ENCODE measurements around the gene INAVA. TPM values are rescaled to one million over a fixed set of nuclear protein-coding genes. Genes with fewer than 3 reads are reported as not detected.
"Not testable (repeated sequence)": the region's sequence is repeated elsewhere in the genome, so short reads cannot be mapped to it uniquely, and the experiment has no call there.

Gene INAVA
- total RNA-seq, 1 donor from 2014 or later = 185 TPM

- TF ChIP-seq CTCF (IDR thresholded peaks at IDR 0.05; ENCODE audit: insufficient read depth, low read length, poor library complexity, severe bottlenecking) = no peak
- Histone ChIP-seq H3K4me3 (ENCODE audit: low read depth, low read length) (no peak overlapping the region), H3K27me3 (ENCODE audit: control insufficient read depth, insufficient read depth, low read length) (no peaks in the 10 kb centered on the region), H3K36me3 (ENCODE audit: control insufficient read depth, insufficient read depth, low read length) (no peaks in the 10 kb centered on the region)
- no peak for DNase-seq (ENCODE audit: low read depth)
These were observed 56.3 kb downstream of the INAVA start for GRCh38 chr1:200951016-200951415.

GRCh38 chr1:200954434-200954833 lies 59.7 kb downstream of the INAVA start:
- Histone ChIP-seq H3K36me3 (ENCODE audit: control insufficient read depth, insufficient read depth, low read length) (no peaks in the 10 kb centered on the region), H3K4me3 (ENCODE audit: low read depth, low read length) (no peak overlapping the region), H3K27me3 (ENCODE audit: control insufficient read depth, insufficient read depth, low read length) (no peaks in the 10 kb centered on the region)
- no peak for DNase-seq (ENCODE audit: low read depth)
- no peak for TF ChIP-seq CTCF (IDR thresholded peaks at IDR 0.05; ENCODE audit: insufficient read depth, low read length, poor library complexity, severe bottlenecking)

- Histone ChIP-seq H3K4me3 (ENCODE audit: low read depth, low read length) (no peak overlapping the region), H3K27me3 (ENCODE audit: control insufficient read depth, insufficient read depth, low read length) (no peaks in the 10 kb centered on the region), H3K36me3 (ENCODE audit: control insufficient read depth, insufficient read depth, low read length) (no peaks in the 10 kb centered on the region)
- TF ChIP-seq CTCF (IDR thresholded peaks at IDR 0.05; ENCODE audit: insufficient read depth, low read length, poor library complexity, severe bottlenecking) = no peak
- DNase-seq (ENCODE audit: low read depth) = no peak
These were observed 63.9 kb downstream of the INAVA start for GRCh38 chr1:200958597-200958996.

- Histone ChIP-seq H3K4me3 (ENCODE audit: low read depth, low read length) (no peak overlapping the region), H3K27me3 (ENCODE audit: control insufficient read depth, insufficient read depth, low read length) (no peaks in the 10 kb centered on the region), H3K36me3 (ENCODE audit: control insufficient read depth, insufficient read depth, low read length) (no peaks in the 10 kb centered on the region)
- no peak for DNase-seq (ENCODE audit: low read depth)
- no peak for TF ChIP-seq CTCF (IDR thresholded peaks at IDR 0.05; ENCODE audit: insufficient read depth, low read length, poor library complexity, severe bottlenecking)
These were observed 64.8 kb downstream of the INAVA start for GRCh38 chr1:200959411-200959921.

GRCh38 chr1:200960236-200960947 lies 65.7 kb downstream of the INAVA start:
- no peak overlapping the region for H3K4me3 ChIP-seq (ENCODE audit: low read depth, low read length)
- H3K36me3 ChIP-seq (ENCODE audit: control insufficient read depth, insufficient read depth, low read length) = no peaks in the 10 kb centered on the region
- TF ChIP-seq CTCF (IDR thresholded peaks at IDR 0.05; ENCODE audit: insufficient read depth, low read length, poor library complexity, severe bottlenecking) = no peak
- H3K27me3 ChIP-seq (ENCODE audit: control insufficient read depth, insufficient read depth, low read length) = no peaks in the 10 kb centered on the region
- no peak for DNase-seq (ENCODE audit: low read depth)

- TF ChIP-seq CTCF (IDR thresholded peaks at IDR 0.05; ENCODE audit: insufficient read depth, low read length, poor library complexity, severe bottlenecking) = no peak
- H3K36me3 ChIP-seq (ENCODE audit: control insufficient read depth, insufficient read depth, low read length) = no peaks in the 10 kb centered on the region
- no peak overlapping the region for H3K4me3 ChIP-seq (ENCODE audit: low read depth, low read length)
- no peak for DNase-seq (ENCODE audit: low read depth)
- no peaks in the 10 kb centered on the region for H3K27me3 ChIP-seq (ENCODE audit: control insufficient read depth, insufficient read depth, low read length)
These were observed 66.2 kb downstream of the INAVA start for GRCh38 chr1:200960948-200961340.

GRCh38 chr1:200962151-200962550 lies 67.5 kb downstream of the INAVA start:
- H3K27me3 ChIP-seq (ENCODE audit: control insufficient read depth, insufficient read depth, low read length); H3K4me3 ChIP-seq (ENCODE audit: low read depth, low read length); H3K36me3 ChIP-seq (ENCODE audit: control insufficient read depth, insufficient read depth, low read length); DNase-seq (ENCODE audit: low read depth): not testable (repeated sequence)

Measured in kidney epithelial cell (primary cell).